NCI-H2029 (cell line): ENCODE results near the gene ALOX12B.
A peak's percentile ranks its signal among the peaks of the same experiment; 100 is the strongest.

Source experiments
- DNase-seq: peaks from one replicate; lab custom pipeline; 2025; lab: John Stamatoyannopoulos, UW

The ALOX12B gene

DNA sequence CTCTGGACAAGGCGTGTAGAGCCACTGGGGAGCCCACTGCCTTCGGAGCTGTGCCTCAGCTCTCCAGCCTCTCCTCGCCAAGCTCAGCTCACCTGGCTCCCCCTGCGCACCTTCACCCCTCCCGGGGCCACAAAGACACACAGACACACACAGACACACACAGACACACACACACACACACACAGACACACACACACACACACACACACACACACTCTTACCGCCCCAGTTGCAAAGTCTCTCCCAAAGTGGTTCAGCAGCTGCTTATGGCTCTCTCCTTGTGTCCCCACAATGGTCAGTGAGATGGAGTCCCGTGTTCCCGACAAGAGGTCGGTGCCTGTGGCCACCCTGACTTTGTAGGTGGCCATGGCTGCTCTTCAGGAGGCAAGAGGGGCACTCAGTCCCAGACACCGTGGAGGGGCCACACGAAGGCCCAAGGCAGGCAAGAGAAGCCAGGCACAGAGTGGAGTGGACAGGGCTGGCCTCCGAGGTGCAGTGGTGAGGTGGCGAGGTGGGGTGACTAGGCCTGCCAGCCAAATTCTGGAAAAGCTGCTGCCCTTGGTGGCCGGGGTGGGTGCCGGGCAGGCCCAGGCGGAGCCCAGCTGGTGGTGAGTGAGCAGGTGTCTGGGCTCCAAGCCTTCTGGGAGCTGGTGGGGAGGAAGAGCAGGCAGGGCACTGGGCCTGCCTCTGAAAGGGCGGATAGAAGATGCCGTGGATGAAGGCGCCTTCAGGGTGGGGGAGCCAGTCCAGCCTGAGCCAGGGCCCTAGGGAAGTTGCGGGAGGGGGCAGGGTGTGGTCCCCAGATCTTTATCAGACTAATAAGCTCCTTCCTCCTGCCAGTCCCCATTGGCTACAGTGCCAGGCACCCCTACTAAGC lies at the start of gene ALOX12B:
Gene ALOX12B (minus strand): TSS at position 642 of the 877 bp plus-strand sequence. CDS start 274 bp downstream, at position 368.
- no peak for DNase-seq

GRCh38 chr17:8133941-8134340 lies 46.4 kb upstream of the ALOX12B start:
- no peak for DNase-seq

DNA sequence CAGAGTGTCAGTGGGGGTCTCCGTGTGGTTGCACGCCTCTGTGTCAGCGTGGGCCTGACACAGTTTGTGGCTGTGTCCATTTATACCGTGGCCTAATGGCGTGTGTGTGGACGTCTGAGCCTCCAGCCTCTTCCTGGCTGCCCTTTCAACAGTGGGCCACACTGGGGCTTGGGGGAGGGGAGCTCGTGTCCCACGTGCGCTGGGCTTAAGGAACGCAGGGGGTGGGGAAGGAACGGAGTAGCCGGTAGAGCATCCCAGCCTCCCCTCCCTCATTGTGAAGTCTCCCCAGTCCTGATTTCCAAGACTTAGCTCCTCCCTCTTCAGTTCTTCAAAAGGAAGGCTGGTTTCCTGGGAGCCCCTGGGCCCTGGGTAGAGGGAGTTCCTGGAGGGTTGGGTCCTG lies 45.9 kb upstream of the ALOX12B start:
- no peak for DNase-seq

DNA sequence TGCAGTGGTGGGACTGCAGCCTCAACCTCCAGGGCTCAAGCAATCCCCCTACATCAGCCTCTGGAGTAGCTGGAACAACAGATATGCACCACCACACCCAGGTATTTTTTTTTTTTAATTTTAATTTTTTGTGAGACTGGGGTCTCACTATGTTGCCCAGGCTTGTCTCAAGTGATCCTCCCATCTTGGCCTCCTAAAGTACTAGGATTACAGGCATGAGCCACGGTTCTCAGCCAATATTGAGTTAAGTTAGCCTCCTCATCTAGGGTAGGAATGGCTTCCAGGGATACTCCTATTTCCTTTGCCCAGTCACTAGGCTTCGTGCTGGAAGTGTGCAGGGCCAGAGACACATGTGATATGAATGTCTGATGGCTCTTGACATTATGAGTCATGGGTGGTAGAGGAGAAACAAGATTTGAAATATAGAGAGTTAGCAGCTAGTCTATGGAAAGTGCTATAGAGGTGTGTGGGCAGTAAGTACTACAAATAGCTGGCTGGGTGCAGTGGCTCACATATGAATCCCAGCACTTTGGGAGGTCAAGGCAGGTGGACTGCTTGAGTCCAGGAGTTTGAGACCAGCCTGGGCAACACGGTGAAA lies 44.4 kb upstream of the ALOX12B start:
- no peak for DNase-seq

DNA sequence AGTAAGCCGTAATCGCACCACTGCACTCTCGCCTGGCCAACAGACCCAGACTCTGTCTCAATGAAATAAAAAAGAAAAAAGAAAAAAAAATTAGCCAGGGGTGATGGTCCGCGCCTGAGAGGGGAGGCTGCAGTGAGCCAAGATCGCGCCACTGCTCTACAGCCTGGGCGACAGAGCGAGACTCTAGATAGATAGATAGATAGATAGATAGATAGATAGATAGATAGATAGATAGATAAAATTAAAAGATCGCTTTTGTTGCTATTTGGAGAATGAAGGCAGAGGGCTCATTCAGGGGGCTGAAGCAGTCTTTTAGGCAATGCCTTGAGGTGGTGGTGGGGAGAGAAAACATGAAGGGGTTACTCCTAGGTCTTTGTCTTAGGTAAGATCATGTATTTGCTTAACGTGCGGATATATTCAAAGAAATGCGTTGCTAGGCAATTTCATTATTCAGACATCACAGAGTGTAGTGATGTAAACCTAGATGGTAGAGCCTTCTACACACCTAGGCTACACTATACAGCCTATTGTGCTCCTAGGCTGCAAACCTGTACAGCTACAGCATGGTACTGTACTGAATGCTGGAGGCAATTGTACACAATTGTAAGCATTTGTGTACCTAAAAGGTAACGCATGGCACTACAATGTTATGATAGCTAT lies 40.7 kb upstream of the ALOX12B start:
- DNase-seq: no peak

DNA sequence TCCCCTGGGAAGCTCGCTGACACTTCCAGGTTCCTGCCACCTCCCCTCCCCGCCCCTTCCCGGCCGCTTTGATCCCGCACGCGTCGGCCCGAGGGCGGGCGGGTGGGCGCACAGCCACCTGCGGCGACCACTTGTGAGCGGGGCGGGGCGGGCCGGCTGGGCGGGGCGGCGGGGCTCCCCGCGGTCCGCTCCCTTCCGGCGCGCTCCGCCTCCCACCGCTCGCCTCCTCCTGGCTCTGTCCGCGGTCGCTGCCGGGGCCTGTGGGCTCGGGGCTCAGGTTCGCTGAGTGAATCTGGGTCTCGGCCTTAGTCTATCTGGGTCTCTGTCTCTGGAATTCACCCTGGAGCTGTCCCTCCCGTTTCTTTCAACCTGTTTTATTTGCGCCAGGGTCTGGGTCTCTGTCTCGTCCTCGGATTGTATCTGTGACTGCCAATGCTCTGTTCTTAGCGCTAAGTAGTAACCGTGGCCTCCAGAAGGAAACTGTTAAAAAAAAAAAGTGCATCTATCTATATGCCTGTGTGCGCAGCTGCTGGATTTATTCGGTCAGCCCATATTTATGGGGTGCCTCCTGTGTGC lies 39.1 kb upstream of the ALOX12B start:
- no peak for DNase-seq

- DNase-seq: no peak
Measured at GRCh38 chr17:8125947-8126490, 38.5 kb upstream of the ALOX12B start.

GRCh38 chr17:8125154-8125946 lies 37.8 kb upstream of the ALOX12B start:
- no peak for DNase-seq

GRCh38 chr17:8124350-8125153 lies 37.0 kb upstream of the ALOX12B start:
- DNase-seq: no peak

- no peak for DNase-seq
Measured at GRCh38 chr17:8123695-8124349, 36.3 kb upstream of the ALOX12B start, which contains the start of gene HES7. Gene HES7, minus strand, starts transcription at chr17:8124106. Its CDS starts 22 bp downstream, at chr17:8124084.

DNA sequence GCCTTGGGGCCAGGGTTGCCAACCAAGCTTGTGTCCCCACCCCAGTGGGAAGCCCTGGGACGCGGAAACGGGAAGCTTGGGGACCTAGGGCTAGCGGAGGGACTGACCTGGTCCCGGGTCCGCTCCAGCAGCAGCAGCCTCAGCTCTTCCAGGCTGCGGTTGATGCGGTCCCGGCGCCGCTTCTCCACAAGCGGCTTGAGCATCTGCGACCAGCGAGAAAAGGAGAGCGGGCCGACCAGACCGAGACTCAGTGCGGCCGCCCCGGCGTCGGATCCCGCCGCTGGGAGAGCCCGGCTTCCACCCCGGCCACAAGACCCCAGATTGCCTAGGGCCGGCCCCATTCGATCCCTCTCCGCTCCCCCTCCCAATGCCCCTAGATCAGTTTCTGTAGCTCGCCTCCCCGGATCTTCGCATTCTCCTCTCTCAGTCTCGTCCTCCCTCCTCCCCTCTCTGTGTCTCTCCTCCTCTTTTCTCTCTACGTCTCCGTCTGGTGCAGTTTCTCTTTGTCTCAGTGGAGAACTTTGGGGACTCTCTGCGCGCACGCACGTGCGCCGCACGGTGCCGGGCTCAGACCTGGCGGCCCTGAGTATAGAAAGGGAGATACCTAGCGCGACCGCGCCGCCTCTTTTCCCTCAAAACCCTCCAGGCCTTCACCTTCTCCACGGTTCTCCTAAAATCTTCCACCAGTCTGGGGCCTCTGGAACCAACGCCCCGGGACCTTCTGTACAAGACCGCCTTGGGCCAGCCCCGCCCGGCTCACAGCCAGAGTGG lies 35.6 kb upstream of the ALOX12B start:
- no peak for DNase-seq

GRCh38 chr17:8122422-8122923 lies 35.0 kb upstream of the ALOX12B start:
- DNase-seq: no peak

DNA sequence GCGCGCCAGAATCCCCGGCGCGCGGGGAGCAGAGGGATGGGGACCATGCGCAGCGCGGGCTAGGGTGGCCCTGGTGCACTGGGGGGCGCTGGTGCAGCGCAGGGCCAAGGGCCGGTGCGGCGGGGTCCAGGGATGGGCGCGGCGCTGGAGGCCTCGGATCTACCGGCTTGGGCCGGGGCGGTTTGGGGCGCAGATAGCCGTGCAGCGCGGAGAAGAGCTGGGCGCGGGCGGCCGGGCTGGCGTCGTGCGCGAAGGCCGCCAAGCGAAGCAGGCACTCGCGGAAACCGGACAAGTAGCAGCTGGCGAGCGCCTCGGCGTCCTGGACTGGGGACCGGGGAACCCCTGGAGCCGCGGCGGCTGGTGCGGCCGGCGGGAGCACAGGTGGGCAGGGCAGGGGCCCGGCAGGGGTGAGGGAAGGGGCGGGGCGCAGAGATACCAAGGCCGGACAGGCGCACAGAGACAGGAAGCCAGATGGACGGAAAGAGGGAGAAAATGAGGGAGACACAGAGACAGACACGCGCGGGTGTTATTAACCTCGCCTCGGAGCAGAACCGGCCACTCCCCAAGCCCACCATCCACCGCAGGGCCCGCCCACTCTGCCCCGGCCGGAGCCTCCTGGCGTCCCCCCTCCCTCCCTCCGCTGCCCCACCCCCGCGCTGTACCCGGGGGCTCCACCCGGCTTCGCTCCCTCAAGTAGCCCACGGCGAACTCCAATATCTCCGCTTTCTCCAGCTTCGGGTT lies 34.3 kb upstream of the ALOX12B start:
- DNase-seq: no peak

GRCh38 chr17:8121407-8121680 lies 33.8 kb upstream of the ALOX12B start:
- DNase-seq: no peak

GRCh38 chr17:8120520-8121406 lies 33.2 kb upstream of the ALOX12B start:
- DNase-seq: peak; percentile 38

- DNase-seq: peak; percentile 73
Measured at GRCh38 chr17:8119581-8120519, 32.3 kb upstream of the ALOX12B start.
